Measurements from ENCODE around the gene EPN2. TPM values are rescaled to one million over a fixed set of nuclear protein-coding genes. Genes with fewer than 3 reads are reported as not detected.
A peak's percentile ranks its signal among the peaks of the same experiment; 100 is the strongest.

Gene EPN2
- total RNA-seq, 1 donor from 2014 or later, result 74.5 TPM

DNA sequence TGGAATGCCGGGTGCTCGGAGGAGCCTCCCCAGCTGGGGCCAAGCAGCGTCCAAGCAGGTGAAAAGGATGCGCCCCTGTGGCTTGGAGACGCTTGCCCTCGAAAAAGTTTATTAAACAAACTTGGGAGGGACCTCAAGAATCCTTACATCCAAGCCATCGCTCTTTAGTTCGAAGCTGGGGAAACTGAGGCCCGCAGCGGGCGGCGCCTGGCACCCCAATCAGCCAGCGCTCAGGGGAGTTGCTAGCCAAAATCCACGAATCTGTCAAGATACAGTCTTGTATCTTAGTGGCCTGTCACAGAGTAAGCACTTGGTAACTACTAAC, 125.9 kb downstream of the EPN2 start:
- Mint-ChIP-seq H3K9me3 (ENCODE audit: unreplicated experiment) (no peaks in the 10 kb centered on the region), H3K27ac (ENCODE audit: unreplicated experiment) (no peak overlapping the region), H3K4me3 (ENCODE audit: unreplicated experiment) (peak overlapping the region; percentile 91), H3K4me1 (ENCODE audit: unreplicated experiment) (peaks cover 14% of the 10 kb centered on the region), H3K27me3 (ENCODE audit: unreplicated experiment) (peaks cover 17% of the 10 kb centered on the region), H3K36me3 (ENCODE audit: low read depth, unreplicated experiment) (no peaks in the 10 kb centered on the region)
- TF ChIP-seq, protein P1, sequence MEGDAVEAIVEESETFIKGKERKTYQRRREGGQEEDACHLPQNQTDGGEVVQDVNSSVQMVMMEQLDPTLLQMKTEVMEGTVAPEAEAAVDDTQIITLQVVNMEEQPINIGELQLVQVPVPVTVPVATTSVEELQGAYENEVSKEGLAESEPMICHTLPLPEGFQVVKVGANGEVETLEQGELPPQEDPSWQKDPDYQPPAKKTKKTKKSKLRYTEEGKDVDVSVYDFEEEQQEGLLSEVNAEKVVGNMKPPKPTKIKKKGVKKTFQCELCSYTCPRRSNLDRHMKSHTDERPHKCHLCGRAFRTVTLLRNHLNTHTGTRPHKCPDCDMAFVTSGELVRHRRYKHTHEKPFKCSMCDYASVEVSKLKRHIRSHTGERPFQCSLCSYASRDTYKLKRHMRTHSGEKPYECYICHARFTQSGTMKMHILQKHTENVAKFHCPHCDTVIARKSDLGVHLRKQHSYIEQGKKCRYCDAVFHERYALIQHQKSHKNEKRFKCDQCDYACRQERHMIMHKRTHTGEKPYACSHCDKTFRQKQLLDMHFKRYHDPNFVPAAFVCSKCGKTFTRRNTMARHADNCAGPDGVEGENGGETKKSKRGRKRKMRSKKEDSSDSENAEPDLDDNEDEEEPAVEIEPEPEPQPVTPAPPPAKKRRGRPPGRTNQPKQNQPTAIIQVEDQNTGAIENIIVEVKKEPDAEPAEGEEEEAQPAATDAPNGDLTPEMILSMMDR (IDR thresholded peaks at IDR 0.05; ENCODE audit: unreplicated experiment), result peak; percentile 50
- DNase-seq (ENCODE audit: low spot score), result no peak

DNA sequence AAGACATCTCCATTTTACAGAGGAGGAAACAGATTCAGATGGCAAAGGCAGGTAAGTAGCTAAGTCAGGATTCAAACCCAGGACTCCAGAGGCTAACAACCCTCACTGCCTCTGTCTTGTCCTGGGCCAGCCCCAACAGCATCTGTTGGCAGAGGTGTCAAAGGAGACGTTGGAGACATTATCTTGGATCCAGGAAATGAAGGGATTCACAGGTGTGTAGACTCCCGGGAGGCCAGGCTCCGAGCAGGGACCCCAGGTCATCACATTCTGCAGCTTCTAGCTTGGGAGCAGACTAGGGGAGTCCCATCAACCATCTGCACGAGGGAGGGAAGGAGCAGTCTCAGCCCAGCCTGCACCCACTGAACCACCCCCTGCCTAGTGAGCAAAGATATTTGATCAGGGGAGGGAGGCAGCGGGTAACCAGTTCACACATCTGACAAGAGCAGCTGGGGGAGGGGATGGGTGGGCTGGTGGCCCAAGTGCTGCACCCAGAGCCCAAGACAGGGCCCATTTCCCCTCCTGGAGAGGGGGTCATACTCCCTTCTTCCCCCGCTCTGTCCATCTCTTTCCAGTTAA, 126.4 kb downstream of the EPN2 start:
- H3K27ac Mint-ChIP-seq (ENCODE audit: unreplicated experiment), result no peak overlapping the region
- no peak for DNase-seq (ENCODE audit: low spot score)
- no peaks in the 10 kb centered on the region for H3K36me3 Mint-ChIP-seq (ENCODE audit: low read depth, unreplicated experiment)

DNA sequence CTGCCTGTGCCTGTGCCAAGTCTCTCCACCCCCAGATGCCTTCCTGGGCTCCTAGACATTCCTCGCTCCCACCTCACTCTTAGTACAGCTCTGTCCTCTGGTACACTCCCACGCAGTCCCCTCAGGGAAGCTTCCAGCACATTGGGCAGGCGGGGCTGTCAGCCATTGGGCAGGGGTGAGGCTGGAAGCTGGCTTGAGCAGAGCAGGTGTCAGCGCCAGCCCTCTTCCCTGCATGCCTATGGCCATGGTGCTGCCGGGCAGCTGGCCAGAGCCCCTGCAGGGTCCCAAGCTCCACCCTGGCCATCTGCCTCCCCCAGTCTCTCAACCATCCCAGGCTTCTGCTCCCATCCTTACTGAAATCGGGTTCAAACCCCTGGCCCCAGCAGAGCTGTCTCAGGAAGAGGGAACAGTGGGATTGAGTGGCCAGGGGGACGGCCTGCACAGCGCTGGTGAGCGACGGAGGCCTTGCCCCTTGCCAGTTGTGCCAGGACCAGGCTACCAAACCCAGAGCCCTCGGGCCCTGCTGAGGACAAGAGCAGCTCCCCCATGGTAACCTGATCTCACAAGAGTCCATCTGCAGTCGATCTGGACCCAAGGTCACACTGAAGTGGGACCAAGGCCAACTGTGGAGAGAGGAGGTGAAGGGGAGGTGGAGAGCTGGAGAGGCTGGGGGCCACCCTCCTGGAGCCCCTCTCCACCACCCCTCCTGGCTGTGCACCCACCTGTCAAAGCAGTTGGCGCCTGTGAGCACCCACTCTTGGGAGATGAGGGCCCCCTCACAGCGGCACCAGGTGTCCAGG, 127.7 kb downstream of the EPN2 start:
- H3K36me3 Mint-ChIP-seq (ENCODE audit: low read depth, unreplicated experiment), result no peaks in the 10 kb centered on the region
- no peak overlapping the region for H3K27ac Mint-ChIP-seq (ENCODE audit: unreplicated experiment)
- H3K4me1 Mint-ChIP-seq (ENCODE audit: unreplicated experiment), result peaks cover 17% of the 10 kb centered on the region
- H3K9me3 Mint-ChIP-seq (ENCODE audit: unreplicated experiment), result no peaks in the 10 kb centered on the region
- no peak overlapping the region for H3K4me3 Mint-ChIP-seq (ENCODE audit: unreplicated experiment)
- no peak for DNase-seq (ENCODE audit: low spot score)
- peaks cover 19% of the 10 kb centered on the region for H3K27me3 Mint-ChIP-seq (ENCODE audit: unreplicated experiment)
- TF ChIP-seq, protein P1 (IDR thresholded peaks at IDR 0.05; ENCODE audit: unreplicated experiment), result no peak

More for the DNA sequence above, 126.4 kb downstream of the EPN2 start:
- peaks cover 15% of the 10 kb centered on the region for H3K27me3 Mint-ChIP-seq (ENCODE audit: unreplicated experiment)
- TF ChIP-seq, protein P1 (IDR thresholded peaks at IDR 0.05; ENCODE audit: unreplicated experiment), result no peak
- peaks cover 14% of the 10 kb centered on the region for H3K4me1 Mint-ChIP-seq (ENCODE audit: unreplicated experiment)
- H3K9me3 Mint-ChIP-seq (ENCODE audit: unreplicated experiment), result no peaks in the 10 kb centered on the region
- no peak overlapping the region for H3K4me3 Mint-ChIP-seq (ENCODE audit: unreplicated experiment)

DNA sequence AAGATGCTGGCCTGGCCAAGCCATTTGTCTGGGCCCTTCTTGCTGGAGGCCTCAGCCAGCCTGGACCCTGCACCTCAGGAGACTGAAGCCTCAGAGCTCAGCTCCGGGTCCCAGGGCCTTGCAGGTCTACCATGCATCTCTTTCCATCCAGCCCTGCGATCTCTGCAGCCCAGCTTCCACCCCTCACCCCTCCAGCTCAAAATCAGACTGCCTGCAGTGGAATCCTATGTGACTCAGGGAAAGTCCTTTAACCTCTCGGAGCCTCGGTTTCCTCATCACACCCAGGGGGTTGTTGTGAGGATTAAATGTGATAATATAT, 128.3 kb downstream of the EPN2 start:
- DNase-seq (ENCODE audit: low spot score), result no peak
- Mint-ChIP-seq H3K27ac (ENCODE audit: unreplicated experiment) (no peak overlapping the region), H3K27me3 (ENCODE audit: unreplicated experiment) (peaks cover 19% of the 10 kb centered on the region), H3K36me3 (ENCODE audit: low read depth, unreplicated experiment) (no peaks in the 10 kb centered on the region), H3K9me3 (ENCODE audit: unreplicated experiment) (no peaks in the 10 kb centered on the region), H3K4me3 (ENCODE audit: unreplicated experiment) (no peak overlapping the region), H3K4me1 (ENCODE audit: unreplicated experiment) (peaks cover 20% of the 10 kb centered on the region)
- TF ChIP-seq, protein P1 (IDR thresholded peaks at IDR 0.05; ENCODE audit: unreplicated experiment), result no peak
